HG02840 (cell line): ENCODE results near the gene CCNYL1.

Source experiments
- ATAC-seq: cut with Tn5 transposase; IDR thresholded peaks from one replicate; pipeline ENCODE4 v1.9.1; 2021; ENCODE audit warnings: mild to moderate bottlenecking, moderate library complexity, moderate number of reproducible peaks; ENCODE audit not compliant: unreplicated experiment, low FRiP score

The CCNYL1 gene

GRCh38 chr2:207763303-207763917, 52.0 kb downstream of the CCNYL1 start:
- no peak for ATAC-seq

- ATAC-seq = no peak
Observed at GRCh38 chr2:207764096-207764630, 52.7 kb downstream of the CCNYL1 start.

- no peak for ATAC-seq
Observed at GRCh38 chr2:207765547-207765946, 54.1 kb downstream of the CCNYL1 start.

- ATAC-seq = no peak
Observed at GRCh38 chr2:207766041-207766551, 54.7 kb downstream of the CCNYL1 start.

DNA sequence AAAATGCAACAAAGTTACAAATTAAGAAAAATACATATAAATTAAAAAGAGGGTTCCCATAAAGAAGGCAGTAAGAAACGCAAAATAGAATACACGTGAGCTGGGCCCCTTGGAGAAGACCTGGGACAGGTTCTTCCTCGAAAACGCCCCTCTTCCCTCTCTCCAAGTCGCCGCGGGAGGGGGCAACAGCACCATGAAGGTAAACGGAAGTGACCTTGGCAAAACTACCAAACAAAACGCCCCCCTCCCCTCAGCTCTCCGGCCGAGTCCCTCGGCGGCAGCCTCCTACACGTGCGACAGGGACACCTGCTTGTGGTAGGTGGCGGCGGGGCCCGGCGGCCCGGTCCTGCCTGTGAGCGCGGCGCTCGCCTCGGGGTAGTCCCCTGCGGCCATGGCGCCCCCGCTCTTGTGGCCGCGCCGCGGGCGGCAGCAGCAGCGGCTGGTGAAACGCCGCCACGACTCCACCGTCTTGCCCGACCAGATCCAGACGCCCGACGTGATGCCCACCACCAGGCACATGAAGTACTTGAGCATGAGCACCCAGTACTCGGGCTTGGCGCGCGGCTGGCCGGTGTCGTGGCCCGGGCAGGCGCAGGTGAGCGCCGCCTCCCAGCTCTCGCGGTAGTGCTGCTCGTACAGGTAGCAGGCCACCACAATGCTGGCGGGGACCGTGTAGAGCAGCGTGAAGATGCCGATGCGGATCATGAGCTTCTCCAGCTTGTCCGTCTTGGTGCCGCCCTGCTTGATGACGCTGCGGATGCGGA, 55.4 kb downstream of the CCNYL1 start:
- no peak for ATAC-seq

DNA sequence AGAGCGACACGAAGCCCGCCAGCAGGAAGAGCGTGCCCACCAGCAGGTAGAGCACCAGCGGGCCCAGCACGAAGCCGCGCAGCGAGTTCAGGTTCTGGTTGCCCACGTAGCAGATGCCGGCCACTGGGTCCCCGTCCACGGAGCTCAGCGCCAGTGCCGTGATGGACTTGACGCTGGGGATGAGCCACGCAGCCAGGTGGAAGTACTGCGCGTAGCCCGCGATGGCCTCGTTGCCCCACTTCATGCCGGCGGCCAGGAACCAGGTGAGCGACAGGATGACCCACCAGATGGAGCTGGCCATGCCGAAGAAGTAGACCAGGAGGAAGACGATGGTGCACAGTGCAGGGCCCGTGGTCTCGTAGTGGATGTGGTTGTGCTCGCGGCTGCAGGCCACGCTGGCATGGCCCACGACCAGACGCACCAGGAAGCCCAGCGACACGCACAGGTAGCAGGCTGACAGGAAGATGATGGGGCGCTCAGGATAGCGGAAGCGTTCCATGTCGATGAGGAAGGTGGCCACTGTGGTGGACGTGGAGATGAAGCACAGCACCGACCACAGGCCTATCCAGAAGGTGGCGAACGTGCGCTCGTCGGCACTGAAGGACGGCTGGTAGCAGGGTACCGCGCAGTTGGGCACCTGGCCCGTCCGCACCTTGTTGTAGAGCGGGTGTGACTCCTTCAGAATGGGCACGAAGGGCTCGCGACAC, 56.2 kb downstream of the CCNYL1 start:
- no peak for ATAC-seq

GRCh38 chr2:207768168-207768865, 56.9 kb downstream of the CCNYL1 start:
- ATAC-seq = no peak

DNA sequence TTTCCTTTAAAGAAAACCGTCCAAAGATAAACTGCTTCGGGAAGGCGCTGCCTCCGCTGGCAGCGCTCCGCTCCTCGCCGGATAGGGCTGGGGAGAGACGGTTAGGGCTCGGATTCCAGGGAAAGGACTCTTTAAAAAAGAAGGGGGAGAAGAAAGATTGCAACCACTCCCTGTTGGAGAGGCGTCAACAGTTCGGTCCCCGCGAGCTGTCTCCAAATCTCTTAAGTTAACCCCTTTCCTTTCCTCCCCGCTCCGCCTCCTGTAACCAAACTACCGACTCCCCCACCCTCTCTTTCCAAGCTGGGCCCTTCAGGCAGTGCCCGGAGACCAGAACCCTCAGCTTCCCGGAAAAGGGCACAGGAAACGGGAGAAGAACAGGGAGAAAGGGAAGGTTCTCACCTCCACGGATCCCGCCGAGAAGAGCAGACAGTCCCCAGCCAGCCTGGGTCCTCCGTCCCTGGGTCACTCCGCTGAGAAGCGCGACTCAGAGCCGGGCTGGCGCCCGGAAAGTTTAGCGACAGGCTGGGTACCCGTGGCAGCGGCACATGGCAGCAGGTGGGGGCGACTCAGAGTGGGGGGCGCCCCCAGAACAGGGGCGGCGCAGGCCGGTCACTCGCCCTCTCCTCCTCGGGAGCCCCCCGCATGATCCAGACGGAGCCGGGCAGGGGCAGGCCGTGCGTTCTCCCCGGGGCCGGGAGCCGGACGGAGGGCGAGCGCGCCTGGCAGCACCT, 57.6 kb downstream of the CCNYL1 start:
- ATAC-seq = peak; percentile 3

DNA sequence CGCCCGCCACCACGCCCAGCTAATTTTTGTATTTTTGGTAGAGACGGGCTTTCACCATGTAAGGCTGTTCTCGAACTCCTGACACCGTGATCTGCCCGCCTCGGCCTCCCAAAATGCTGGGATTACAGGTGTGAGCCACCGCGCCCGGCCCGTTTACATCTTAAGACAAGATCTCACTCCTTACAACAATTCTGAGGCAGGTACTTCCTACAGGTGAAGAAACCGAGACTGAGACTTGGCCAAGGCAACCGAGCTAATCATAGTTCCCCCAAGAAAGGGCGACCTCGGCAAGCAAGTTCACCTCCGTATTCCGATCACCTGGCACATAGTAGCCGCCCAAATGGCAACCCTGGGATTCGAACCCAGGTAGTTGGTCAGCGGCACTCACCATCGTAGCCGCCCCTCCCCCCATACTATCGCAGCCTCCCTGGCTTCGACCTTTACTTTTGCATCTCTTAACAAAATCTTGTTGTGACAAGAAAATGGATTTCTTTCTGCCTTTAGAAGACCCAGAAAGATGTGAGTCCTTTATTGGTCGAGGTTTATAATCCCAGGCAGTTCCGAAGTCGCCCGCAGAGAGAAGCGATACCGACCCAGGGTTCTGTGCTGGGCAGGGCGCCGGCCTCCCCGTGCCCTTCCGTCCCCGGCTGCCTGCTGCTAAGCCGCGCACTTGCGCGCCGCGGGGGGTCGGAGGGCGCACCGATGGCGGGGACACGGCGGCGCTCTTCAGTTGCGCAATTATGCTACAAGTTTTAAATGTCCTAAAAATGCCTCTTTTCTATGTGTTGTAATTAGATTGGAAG, 59.4 kb downstream of the CCNYL1 start:
- no peak for ATAC-seq

- no peak for ATAC-seq
Observed at GRCh38 chr2:207771421-207771820, 60.0 kb downstream of the CCNYL1 start.

- ATAC-seq = no peak
Observed at GRCh38 chr2:207772081-207772843, 60.8 kb downstream of the CCNYL1 start.

- ATAC-seq = no peak
Observed at GRCh38 chr2:207772844-207773205, 61.4 kb downstream of the CCNYL1 start.

DNA sequence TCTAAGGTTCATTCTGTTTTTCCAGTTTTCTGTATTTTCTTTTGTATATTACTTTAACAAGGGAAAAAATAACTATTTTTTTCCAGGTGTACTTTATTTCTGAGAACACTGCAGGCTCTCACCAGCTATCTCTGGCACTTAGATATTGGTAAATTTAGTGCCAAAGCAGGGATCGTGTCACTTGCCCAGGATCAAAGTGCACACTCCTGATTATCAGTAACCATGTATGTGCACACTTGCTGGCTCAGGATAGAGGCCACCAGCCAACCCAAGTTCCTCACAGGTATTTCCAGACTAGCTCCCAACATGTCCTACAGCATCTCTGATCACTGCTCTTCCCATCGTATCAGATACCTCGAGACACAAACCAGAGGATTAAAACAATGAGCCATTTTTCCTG, 64.0 kb downstream of the CCNYL1 start:
- no peak for ATAC-seq

GRCh38 chr2:207777124-207777523, 65.7 kb downstream of the CCNYL1 start:
- ATAC-seq = no peak

GRCh38 chr2:207778298-207778882, 67.0 kb downstream of the CCNYL1 start:
- ATAC-seq = no peak

DNA sequence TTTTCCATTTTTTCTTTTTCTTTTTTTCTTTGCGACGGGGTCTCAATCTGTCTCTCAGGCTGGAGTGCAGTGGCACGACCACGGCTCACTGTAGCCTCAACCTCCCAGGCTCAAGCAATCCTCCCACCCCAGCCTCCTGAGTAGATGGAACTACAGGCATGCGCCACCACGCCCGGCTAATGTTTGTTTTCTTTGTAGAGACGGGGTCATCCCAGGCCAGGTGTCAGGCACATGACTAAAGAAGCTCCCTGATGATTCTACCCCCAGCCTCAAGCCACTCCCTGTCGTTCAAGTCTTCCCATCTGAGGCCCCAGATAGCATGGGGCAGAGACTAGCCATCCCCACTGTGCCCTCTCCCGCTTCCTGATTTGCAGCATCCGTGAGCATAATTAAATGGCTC, 68.1 kb downstream of the CCNYL1 start:
- no peak for ATAC-seq

DNA sequence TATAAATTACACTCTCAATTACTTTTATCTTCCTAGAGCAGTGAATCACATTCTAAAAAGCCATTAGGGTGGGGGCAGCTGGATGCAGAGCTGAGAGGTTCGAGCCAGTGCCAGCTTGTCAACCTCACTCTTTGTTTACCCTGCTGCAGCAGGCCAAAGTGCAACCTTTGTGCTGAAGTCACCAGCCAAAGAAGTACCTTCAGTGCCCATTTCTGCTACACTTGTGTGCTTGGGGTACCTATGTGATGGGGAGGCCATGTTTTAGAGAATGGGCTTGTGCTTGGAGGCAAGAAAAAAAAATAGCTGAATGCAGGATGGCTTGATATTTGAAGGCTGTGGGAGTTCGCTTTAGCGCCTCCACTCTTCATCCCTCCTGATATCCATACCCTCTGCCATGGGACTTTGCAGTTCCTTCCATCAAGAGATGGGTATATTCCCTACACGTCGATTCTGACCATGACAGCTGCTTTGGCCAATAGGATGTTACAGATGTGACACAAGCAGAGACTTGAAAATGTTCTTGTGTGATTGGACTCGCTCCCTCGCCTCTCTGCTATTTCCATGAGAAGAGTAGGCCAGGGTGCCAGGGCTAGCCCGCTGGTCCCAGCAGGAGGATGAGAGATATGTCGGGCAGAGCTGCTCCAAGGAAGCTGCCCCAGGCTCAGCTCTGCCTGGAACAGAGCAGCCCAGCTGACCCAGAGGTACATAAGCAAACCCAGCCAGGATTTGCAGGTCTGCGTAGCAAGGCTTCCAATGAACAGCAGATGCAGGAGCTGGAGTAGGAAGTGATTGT, 71.0 kb downstream of the CCNYL1 start:
- ATAC-seq = no peak
